Ammon's horn (tissue), 1 donor: ENCODE results near the gene HBP1.
A peak's percentile ranks its signal among the peaks of the same experiment; 100 is the strongest.
"Not testable (repeated sequence)": the region's sequence is repeated elsewhere in the genome, so short reads cannot be mapped to it uniquely, and the experiment has no call there.

ENCODE experiments used
- DNase-seq: peaks from one replicate; pipeline ENCODE4 v3.0.0-alpha.2; 2016; ENCODE audit warnings: low spot score

Gene HBP1

GRCh38 chr7:107154826-107155225 is 14.0 kb upstream of the HBP1 start:
- no peak for DNase-seq

DNA sequence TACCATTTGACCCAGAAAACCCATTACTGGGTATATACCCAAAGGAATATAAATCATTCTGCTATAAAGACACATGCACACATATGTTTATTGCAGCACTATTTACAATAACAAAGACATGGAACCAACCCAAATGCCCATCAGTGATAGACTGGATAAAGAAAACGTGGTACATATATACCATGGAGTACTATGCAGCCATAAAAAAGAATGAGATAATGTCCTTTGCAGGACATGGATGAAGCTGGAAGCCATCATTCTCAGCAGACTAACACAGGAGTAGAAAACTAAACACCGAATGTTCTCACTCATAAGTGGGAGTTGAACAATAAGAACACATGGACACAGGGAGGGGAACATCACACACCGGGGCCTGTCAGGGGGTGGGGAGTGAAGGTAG is 13.1 kb upstream of the HBP1 start:
- DNase-seq, result not testable (repeated sequence)

- no peak for DNase-seq
Observed at GRCh38 chr7:107157091-107157490, 11.7 kb upstream of the HBP1 start.

DNA sequence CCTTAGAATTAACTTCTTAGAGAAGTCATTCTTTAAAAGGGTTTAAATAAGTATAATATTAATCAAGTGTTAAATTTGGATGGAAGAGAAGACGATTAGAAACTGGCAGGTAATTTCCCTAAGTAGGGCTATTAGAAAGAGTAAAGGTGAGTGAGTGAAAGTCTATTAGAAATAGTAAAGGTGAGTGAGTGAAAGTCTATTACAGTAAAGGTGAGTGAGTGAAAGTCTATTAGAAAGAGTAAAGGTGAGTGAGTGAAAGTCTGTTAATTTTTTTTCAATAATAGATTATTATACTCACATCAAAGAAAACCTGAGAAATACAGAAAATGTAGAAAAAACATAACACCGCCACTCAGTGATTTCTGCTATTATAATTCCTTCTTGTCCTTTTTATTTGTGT is 10.8 kb upstream of the HBP1 start:
- no peak for DNase-seq

DNA sequence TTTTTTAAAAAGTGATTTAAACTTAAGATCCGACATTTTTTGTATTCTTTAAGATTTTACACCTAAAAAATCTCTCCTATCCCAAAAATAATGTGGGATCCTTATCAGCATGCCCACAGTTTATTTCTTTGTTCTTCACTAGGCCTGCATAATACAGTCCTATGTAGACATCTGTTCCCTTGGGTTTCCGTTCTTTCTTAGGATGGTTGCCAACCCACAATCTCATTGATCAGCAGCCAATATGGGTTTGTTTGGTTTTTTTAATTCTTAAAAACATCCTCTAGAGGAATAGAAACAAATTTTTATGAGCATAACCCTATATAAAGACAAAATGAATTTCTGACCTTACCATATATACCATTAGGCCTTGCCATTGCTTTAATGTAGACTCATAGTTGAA is 8.4 kb upstream of the HBP1 start:
- DNase-seq, result no peak

DNA sequence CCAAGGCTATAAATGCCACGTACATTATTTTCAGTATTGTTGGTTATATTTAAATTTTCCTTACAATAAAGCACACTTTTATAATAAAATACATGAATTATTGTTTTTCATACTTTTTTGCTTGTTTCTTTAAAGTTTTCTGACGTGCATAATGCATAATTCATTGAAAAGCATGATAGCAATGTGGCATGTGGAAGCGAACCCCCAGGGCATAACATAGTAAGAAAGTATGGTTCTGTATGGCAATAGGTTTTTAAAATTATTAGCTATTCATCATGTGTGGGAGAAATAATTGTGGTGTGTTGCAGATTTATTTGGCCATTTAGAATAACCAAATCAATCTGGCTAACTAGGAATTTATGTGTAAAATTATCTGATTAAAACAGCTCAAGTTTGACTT is 7.4 kb upstream of the HBP1 start:
- no peak for DNase-seq

- no peak for DNase-seq
Observed at GRCh38 chr7:107162475-107162874, 6.3 kb upstream of the HBP1 start.

- no peak for DNase-seq
Observed at GRCh38 chr7:107164092-107164491, 4.7 kb upstream of the HBP1 start.

- no peak for DNase-seq
Observed at GRCh38 chr7:107165341-107165740, 3.5 kb upstream of the HBP1 start.

- DNase-seq, result no peak
Observed at GRCh38 chr7:107166736-107167426, 1.9 kb upstream of the HBP1 start.

DNA sequence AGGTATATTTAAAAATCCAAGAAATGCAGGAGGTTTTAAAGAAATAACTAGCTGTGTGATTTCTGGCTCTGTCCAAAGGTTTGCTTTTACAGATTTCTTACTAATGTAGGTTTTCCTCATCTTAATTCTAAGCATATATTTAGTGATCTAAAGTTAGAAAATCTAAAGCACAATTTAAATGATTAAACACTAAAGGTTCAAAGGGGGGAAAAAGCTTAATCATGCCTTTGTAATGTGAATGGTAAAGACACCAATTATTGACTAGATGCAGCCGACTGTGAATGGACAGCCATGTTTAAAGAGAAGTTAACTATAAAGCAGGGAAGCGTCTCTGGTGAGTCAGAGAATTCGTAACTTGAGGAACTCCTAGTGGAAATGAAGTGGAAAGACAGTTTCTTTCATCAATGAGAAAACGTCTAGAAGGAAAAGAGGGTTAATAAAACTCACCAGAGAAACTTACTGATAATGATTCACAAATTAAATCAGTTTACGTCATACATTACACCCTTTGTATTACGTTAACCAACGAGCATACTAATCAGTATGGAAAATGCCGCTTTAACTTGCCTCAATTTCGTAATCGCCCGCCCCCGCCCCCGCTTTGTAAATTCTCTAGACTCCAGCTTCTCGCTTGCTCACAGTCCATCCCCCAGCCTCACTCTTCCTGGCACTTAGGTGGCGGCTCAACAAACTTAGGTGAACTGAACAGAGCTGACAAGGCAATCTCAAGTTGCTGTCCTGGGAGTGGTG is 1.1 kb upstream of the HBP1 start:
- peak; percentile 68 for DNase-seq

DNA sequence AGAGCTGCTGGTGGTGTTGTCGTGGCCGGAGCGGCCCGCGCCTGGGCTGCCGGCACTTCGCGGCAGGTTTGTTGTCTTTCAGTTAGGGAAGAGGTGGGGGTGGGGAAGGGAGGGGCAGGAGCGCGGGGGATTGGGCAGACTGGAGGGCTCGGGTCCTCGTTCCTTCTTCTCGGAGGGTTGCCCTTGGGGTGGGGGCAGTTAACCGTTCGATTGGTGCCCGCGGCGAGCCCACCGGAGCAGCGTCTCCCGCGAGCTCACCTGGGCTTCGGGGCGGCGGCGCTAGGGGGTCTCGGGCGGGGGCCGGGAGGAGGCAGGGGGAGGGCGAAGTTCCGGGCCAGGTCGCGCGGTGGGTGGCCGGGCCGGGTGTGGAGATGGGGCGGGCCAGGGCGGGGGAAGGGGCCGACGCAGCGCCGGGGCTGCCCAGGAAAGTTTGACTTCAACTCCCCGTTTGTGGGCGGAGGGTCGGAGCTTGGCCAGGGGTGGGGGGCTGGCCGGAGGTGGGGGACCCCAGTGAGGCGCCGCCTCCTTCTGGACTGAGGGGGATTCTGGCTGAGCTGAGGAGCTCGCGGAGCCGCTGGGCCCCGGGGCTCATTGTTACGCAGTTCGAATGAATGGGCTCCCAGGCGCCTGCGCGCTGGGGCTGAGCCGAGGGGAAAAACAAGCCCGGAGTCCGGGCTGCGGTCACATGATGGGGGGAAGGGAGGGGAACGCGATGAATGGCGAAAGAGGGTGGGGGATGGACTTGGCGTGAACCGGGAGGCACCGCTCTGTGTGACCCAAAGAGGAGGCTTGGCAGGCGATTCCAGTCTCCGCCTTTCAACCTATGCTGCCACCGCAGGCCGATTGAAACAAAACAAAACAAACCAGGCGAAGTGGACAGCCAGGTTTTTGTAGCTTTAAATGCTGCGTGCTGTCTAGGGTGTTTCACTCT is 582 bp downstream of the HBP1 start:
- DNase-seq, result peak; percentile 98

DNA sequence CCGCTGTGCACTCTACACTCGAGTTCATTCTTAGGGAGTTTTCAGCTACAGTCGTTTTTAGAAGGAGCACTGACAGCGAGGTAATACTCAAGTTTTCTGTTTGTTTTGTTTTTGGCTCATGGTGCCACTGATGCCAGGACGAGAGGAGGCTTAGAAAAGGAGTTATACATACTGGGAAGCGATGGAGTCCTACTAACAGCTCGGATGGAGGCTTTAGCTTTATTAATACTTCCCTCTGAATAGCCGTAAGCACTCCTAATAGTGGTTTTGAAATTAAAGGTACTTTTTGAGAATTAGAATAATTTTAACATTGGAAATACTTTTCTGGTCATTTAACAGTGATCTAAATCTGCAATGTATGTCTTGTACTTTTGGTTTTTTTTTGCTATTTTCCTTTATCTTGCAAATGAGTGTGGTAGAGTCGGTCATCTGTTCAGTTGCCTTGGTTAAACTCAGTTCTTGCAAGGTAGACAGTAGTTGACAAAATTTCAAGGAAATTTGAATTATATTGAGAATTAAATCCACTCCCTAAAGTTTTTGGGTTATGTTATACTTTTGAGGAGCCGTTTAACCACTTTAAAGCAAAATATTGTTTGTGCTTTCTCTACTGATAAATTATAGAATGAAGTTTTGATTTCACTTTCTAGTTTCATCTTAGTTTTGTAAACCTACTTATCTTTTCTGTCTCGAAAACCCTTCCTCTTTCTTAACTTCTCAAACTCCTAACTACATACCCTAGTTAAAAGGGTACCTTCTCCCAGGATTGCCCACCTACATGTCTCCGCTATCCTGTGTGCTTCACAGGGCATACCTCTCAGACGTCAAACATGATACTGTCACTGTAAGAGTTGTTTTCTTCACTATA is 1.5 kb downstream of the HBP1 start:
- DNase-seq, result no peak

- DNase-seq, result no peak
Observed at GRCh38 chr7:107171496-107171895, 2.7 kb downstream of the HBP1 start.

GRCh38 chr7:107172276-107173032 is 3.7 kb downstream of the HBP1 start:
- DNase-seq, result no peak

DNA sequence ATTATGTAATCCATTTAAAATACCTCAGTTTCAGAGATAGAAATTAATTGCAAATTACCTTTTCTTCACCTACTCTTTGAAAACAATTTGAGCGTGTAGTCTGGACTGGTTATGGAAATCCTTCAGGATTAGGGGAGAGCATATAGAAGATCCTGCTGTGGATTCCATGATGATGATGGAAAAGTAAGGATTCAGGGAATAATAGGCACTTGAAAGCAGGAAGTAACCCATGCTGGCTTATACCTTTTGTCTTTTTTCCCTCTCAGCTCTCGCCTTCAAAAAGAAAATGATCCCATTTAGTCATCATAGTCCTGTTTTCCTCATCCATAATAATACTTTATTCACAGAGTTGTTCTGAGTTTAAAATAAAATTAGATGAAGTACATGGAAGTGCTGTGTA is 4.4 kb downstream of the HBP1 start:
- DNase-seq, result no peak

GRCh38 chr7:107173691-107174406 is 5.0 kb downstream of the HBP1 start:
- peak; percentile 43 for DNase-seq

DNA sequence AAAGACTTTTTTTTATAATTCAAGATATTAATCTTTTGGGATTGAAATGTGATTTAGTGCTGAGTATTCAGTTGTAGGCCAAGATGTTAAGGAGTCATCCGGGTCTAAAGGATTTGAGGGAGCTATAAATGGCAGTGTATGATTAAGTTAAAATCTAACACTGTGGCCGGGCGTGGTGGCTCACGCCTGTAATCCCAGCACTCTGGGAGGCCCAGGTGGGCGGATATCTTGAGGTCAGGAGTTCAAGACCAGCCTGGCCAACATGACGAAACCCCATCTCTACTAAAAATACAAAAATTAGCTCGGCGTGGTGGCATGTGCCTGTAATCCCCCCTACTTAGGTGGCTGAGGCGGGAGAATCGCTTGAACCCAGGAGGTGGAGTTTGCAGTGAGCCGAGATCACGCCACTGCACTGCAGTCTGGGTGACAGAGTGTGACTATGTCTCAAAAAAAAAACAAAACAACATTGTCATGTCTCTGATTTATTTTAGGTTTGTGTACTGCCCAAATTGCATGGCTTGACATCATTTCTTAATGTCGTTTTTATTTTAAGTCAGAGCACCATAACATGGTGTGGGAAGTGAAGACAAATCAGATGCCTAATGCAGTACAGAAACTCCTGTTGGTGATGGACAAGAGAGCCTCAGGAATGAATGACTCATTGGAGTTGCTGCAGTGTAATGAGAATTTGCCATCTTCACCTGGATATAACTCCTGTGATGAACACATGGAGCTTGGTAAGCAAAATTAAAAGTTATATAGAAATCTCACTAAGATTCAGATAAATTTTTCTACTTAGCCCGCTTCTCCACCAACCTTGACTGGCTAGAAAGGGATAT is 10.7 kb downstream of the HBP1 start:
- no peak for DNase-seq

GRCh38 chr7:107180378-107180777 is 11.6 kb downstream of the HBP1 start:
- no peak for DNase-seq
